Effector CD4-positive, alpha-beta T cell (primary cell): ENCODE measurements around the gene HRK.

ENCODE experiments used
- DNase-seq: peaks from one replicate; pipeline ENCODE4 v3.0.0-alpha.2; 2020

The HRK gene

DNA sequence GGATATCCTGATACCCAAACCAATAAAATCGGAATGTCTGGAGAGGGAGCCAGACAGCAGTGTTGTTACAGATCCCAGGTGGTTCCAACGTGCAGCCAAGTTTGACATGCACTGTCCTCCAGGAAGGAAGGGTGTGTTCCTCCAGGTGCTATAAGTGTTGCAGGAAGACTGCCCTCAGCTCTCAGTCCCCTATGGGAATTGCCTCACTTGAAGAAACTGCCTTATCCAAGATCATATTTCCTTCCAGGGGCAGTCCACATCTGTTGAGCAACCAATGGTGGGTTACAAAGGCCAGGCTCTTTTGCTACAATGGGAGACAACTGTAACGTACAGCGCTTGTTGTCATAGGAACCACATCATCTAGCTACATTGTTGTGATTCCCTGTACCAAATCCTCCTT, 16.2 kb upstream of the HRK start:
- no peak for DNase-seq

DNA sequence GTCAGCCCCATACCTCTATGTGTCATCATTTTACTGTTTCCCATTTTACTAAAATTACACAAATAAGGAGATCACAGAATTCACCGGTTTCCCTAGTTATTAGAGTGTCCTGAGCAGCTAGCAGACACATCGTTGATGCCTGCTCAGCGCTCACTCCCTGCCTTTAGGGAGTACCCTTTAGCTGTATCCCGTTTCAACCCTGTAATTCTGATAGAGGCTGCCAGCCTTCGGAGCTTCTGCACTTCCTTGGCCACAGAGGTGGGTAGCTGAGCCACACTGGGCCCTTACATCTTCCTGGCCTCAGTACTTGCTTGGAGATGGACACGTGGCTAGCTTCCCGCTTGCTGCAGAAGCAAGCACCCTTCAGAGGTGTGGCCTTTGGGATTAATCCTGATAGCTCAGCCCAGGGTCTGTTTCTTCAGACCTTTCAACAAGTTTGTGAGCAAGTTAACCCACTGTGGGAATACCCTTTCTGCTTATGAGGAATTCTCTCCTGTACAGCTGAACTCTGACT, 15.2 kb upstream of the HRK start:
- DNase-seq: no peak

DNA sequence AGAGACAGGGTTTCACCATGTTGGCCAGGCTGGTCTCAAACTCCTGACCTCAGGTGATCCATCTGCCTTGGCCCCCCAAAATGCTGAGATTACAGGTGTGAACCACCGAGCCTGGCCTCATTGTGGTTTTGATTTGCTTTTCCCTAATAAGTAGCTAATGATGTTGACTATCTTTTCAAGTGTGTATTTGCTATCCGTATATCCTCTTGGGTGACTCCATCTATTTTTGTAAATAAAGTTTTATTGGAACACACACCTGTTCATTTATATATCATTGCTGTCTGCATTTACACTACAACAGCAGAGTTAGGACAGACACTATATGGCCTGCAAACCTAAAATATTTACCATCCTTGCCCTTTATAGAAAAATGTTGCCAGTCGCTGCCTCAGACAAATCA, 13.7 kb upstream of the HRK start:
- DNase-seq: no peak

DNA sequence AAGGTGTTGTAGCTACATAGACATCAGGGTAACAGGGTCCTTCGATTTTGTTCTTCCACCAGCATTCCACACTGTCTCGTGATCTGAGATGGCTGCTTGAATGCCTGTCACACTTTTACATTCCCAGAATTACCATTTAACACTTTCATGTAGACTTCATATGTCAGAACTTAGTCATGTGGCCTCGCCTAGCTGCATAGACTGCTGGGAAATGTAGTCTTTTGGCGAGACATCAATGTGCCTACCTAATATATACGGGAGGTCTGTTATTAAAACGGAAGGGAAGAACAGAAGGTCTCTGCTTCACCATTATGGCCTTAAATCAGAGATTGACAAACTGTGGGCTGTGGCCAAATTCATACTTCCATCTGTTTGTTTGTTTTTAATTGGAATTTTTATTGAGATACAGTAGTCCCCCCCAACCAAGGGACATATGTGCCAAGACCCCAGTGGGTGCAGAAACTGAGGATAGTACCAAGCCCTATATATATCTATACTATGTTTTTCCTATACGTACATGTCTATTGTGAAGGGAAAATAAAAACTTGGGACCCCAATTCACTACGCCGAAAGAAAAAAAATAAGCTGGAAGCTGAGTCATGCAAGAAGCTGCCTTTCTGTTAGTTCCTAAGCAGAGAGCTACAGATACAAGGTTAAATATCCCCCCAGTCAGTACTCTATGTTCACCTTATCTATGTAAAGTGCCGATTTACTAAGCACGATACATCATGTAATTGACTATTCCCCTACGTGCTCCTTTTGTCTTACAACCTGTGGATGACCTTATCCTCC, 11.3 kb upstream of the HRK start:
- DNase-seq: no peak

DNA sequence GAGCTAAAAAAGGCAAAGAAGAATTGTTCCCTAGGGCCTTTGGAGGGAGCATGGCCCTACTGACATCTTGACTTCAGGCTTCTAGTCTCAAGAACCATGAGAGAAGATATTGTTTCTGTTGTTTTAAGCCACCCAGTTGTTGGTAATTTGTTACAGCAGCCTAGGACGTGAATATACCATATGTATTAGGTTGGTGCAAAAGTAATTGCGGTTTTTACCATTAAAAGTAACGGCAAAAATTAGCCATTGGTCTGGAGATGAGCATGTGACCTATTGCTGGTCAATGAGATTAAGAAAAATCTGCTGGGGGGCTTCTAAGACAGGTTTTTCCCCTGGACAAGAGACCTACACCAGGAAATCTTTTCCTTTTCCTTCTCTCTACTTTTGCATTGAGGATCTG, 9.8 kb upstream of the HRK start:
- DNase-seq: no peak

DNA sequence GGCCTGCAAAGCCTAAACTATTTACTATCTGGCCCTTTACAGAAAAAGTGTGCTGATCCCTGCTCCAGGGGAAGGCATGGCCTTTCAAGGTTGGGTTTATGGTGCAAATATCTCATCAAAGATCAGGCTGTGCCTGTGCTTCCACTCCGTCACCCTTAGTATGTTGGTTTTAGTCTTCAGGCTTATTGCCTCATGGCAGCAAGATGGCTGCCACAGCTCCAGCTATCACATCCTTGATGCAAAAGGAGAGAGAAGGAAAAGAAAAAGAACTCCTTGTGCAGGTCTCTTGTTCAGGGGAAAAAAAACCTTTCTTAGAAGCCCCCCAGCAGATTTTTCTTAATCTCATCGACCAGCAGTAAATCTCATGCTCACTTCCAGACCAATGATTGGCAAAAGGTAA, 9.1 kb upstream of the HRK start:
- no peak for DNase-seq

DNA sequence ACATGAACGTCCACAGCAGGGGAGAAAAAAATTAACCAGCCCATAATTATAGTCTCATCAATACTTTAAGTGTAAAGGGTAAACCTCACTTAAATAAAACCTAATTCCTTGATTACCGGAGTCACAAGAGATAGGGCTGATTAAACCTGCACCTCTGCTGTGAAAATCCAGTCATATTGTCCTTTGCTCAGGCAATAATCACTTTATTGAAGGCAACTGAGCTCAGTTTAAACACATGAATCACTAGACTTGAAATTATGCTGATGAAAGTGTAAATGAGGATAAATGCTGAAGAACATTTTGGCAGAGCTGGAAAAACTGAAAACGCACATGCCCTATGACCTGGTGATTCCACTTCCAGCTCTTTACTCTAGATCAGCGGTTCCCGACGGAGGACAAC, 6.7 kb upstream of the HRK start:
- DNase-seq: no peak

DNA sequence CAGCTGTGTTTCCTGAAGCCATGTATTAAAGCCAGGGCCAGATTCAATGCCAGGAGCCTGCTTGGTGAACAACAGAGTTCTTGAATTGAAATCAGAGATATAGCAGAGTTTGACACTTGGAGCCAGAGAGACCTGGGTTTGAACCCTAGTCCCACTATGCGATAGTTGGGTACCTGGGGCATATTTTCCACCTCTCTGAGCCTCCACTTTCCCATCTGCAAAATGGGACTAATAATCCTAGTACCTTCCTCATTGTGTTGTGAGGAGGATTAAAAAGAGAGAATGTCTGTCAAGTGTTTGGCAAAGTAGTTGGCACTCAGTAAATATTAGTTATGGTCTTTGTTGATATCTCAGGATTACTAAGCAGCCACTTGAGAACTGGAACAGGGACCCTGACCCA, 6.0 kb upstream of the HRK start:
- DNase-seq: no peak

DNA sequence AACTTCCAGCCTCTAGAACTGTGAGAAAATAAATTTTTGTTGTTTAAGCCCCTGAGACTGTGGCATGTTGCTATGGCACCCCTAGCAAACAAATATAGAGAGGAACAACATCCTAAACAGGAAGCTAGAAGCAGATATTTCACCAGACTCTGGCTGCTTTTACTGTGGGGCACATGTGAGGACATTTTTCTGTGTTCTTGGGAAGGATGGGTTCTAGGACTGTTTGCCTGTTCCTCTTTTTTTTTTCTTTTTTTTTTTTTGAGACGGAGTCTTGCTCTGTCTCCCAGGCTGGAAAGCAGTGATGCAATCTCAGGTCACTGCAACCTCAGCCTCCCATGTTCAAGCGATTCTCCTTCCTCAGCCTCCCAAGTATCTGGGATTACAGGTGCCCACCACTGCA, 4.2 kb upstream of the HRK start:
- no peak for DNase-seq

DNA sequence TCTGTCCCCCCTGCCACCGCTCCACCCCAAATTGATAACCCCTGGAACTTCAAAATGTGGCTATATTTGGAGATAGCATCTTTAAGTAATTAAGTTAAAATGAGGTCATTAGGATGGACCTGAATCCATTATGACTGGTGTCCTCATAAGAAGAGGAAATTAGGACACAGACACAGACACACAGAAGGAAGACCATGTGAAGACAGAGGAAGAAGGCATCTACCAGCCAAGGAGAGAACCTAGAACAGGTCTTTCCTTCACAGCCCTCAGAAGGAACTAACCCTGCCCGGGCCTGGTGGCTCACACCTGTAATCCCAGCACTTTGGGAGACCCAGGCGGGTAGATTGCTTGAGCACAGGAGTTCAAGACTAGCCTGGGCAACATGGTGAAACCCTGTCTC, 3.6 kb upstream of the HRK start:
- DNase-seq: no peak

DNA sequence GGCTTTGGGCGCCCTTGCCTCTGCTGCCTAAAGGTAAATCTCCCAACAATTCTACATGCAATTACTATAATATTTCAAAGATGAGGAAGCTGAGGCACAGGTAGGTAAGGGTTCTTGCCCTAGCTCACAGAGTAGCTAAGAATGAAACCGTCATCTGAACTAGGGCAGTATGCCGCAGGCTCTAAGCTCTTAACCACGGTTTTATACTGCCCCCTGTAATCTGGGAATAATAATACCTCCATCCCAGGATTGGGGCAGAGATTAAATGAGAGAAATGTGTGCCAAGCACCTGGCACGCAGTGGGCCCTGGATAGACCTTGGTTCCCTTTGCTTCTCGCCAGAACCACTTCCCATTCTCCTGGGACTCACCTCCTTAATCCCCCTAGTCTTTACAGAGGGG, 1.5 kb upstream of the HRK start:
- no peak for DNase-seq

DNA sequence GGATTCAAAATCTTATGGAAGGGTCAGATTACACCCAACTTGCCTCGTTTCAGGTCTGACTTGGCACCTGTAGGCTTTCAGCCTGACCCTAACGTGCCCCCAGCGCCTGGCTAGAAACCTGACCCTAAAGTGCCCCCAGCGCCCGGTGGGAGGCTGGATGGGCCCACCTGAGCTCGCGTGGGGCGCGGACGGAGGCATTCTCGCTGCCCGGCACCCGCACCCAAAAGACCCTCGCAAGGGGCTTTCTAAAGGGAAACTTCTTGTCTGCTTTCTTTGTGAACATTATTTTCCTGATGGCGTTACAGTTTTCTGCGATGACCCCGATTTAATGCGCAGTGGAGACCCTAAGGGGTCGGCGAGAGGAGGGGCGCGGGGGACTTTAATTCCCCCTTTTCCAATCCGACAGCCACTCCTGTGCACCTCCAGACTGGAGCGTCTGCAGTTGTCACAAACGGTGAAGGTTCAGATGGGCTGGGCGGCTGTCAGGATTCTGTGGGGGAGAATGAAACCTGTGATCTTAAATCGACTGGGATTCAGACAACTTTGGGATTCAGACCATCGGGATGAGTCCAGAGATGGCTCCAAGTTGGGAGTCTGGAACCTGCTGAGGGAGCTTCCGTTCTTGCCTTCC, 751 bp upstream of the HRK start:
- no peak for DNase-seq

DNA sequence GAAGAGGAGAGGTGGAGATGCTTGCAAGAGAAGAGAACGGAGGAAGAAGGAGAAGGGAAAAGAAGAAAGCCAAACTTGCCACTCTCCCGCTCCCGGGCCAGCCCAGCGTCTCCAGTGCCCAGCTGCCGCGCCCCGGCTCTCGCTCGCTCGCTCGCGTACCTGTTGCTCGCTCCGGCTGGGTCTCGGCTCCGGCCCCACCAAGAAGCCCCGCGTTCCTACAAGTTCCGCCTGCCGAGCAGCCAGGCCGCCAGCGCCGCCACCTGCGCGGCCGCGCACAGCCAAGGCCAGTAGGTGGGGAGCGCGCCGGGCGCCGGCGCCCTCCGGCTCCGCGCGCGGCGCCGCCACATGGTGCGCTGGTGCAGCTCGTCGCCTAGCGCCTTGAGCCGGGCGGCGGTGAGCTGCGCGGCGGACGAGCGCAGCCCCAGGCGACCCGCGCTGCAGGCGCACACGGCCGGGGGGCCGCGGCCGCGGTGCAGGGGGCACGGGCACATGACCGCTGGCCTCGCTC, 370 bp downstream of the HRK start:
- DNase-seq: no peak

DNA sequence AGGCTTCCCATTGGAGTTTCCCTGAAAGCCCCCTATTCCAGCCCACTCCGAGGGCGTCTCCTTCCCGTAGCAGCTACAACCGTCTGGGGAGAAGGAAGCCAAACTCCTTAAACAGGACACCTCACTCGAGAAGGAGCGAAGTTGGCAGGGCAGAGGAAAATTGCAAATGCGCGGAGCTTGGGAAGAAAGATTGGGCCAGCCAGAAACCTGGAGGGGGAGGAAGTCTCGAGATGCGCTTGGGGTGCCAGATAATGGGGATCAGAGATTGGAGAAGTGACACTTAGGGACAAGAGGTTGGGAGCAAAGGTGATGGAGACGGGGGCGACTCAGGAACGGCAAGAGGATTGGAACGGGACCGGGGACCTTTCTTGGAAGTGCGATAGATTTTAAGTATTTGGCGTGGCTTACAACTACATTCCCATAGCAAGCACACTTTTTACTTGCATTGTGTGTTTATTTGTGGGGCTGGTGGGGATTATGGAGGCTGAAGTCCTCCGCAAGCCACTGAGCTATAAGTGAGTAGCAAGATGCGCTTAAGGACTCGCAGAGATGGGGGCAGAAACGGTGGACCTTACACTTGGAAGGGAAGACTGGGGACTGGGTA, 926 bp downstream of the HRK start:
- no peak for DNase-seq

DNA sequence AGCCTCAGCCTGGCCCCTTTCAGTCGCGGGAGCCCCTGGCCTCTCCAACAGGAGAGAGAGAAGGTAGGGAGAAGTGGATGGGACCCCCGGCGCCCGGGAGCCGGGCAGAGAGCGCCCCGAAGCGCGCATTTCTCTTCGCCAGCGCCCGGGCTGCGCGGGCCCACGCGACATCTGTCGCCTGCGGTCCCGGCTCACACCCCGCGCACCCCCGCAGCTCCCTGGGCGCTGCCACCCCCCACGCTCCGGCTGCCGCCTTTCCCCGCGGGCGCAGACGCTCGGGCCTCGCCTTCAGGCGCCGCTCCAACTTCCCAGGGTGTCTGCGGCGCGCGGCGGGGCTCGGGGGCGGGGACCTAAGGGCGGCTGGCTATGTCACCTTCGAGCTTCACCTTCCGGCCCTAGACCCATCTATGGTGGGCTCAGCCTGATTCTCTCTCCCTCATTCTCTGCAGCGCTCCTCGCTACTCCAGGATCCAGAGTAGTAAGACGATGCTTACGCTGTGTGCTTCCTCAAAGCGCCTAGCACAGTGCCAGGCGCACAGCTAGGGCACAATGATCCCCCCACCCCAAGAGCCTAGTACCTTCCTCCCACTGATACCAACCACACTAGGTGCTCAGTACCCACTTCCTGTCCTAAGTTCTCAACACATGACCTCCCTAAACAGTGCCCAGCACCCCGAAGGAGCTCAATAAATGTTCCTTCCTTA, 1.6 kb downstream of the HRK start:
- DNase-seq: no peak

DNA sequence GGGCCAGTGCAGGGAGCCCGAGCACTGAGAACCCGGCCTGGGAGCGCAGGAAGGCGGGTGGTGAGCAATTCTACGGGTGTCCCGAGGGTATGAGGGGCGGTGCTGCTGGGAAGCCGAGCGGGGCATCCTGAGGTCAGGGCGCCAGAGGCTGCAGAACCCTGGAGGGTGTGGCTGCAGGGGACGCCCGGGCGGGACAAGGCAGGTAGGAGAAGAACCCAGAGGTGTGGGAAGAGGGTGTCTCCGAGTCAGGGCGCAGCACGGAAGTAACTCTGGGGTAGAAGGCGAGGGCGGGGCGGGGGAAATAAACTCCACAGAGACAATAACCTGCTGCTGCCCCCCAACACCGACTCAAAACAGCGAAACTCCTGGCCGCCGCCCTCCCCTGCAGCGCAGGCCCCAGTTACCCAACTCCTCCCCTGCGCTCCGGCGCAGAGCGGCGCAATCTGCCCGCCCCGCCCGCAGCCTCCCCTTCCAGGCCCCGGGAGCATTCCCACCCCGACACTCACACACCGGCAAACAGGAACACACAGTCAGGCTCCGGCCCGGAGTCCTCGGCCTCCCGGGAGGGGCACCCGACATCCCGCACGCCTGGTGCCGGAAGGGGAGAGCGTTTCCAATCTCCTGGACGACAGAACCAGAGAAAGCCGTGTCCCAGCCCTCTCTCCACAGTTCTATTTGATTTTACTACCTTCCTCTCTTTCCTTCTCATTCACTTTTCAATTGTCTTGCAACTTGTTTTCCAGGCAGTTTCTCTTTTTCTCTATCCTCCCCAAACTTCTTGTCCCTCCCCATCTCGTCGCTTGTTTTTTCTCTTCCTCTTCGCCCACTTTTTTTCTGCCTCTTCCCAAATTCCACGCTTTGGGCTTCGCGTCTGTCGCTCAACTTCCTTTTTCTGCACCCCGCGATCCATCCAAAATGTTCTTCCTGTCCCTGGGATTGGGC, 2.4 kb downstream of the HRK start:
- no peak for DNase-seq

DNA sequence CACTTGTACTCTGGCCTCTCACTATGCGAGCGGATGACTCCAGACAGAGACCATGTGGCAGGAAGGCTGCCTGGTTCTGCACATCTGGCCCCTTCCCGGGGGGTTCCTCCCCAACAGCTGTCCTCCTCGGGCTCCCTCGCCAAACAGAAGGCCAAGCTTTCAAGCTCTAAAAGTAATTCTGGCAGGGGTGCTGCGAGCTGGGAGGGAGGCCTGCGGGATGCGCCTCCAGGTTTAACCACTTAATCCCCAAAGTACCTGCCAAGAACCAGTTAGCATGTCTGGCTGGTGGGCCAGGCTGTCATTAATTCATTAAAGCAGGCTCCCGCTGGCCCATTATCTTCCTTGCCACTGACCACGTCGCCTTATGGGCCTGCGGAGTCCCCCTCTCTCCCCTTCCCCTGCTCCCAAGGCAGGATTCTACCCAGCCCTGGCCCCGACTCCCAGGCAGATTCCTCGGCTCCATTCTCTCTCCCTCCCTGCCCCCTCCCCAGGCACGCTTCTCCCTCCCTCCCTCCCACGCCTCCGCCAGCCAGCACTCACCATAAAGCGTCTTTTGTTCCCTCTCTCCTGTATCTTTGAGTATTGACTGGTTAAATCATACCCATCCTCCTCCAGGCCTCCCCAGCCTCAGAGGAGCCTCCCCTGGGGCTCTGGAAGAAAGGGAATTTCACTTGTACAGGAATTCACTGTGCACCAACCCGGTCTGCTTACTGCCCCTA, 4.9 kb downstream of the HRK start:
- DNase-seq: no peak

DNA sequence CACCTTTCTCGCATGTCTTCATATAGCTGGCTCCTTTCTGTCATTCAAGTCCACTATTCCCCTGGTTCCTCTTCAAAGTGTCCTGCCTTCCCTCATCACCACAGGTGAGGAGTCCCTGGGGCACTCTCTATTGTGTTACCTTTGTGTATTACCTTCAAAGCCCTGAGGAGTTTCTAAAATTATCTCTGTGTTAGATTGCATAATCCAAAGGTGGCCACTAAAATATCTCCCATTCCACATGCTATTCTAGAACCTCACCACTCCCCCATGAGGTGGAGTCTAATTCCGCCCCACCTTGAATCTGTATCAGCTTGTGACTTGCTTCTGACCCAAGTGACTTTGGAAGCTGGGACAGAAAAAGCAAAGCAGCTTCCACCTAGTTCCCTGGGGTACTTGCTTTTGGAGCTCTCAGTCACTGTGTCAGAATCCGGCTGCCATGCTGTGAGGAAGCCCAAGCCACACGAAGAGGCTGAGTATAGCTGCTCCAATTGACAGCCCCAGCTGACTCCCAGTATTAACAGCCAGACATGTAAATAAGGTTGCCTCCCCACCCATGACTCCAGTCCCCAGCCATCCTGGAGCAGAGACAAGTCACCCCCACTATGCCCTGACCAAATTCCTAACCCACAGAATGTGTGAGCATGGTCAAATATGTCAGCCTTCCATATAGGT, 6.8 kb downstream of the HRK start:
- DNase-seq: no peak

DNA sequence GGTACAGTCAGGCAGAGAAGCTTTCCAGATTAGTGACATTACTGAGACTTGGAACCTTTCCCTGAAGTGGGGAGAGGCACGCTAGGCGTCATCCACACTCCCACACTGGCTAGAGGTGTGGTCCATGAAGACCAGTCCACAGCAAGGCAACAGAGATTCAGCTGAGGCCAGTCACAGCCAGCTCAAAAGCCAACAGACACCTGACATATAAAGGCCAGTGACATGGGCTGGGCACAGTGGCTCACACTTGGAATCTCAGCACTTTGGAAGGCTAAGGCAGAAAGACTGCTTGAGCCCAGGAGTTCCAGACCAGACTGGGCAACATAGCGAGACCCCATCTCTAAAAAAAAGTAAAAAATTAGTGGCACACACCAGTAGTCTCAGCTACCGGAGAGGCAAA, 10.9 kb downstream of the HRK start:
- no peak for DNase-seq

DNA sequence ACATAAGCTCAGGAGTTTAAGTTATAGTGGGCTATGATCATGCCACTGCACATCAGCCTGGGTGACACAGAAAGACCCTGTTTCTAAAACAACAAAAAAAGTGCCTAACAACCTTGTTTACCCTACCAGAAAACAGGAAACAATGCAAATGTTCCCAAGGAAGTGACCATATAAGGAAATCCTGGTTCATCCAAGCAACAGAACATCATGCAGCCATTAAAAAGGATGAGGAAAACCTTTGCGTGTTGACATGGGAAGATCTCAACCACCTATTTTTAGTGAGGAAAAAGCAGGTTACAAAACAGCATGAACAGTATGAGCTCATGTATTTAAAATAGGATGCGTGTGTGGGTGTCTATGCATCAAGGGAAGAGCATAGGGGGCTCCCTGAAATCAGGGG, 13.7 kb downstream of the HRK start:
- DNase-seq: no peak
